HG03442 (cell line): Measurements from ENCODE around the gene RAB4B.
"Not testable (repeated sequence)": the region's sequence is repeated elsewhere in the genome, so short reads cannot be mapped to it uniquely, and the experiment has no call there.

Experiments
- ATAC-seq: cut with Tn5 transposase; IDR thresholded peaks from one replicate; pipeline ENCODE4 v1.9.1; 2021; ENCODE audit warnings: mild to moderate bottlenecking, moderate library complexity; ENCODE audit not compliant: unreplicated experiment

The RAB4B gene, protein sequence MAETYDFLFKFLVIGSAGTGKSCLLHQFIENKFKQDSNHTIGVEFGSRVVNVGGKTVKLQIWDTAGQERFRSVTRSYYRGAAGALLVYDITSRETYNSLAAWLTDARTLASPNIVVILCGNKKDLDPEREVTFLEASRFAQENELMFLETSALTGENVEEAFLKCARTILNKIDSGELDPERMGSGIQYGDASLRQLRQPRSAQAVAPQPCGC

GRCh38 chr19:40777937-40778705 lies at the start of gene RAB4B:
Gene RAB4B, plus strand, starts transcription at chr19:40778247. Its CDS starts 129 bp downstream, at chr19:40778376.
- ATAC-seq, result peak; percentile 61

DNA sequence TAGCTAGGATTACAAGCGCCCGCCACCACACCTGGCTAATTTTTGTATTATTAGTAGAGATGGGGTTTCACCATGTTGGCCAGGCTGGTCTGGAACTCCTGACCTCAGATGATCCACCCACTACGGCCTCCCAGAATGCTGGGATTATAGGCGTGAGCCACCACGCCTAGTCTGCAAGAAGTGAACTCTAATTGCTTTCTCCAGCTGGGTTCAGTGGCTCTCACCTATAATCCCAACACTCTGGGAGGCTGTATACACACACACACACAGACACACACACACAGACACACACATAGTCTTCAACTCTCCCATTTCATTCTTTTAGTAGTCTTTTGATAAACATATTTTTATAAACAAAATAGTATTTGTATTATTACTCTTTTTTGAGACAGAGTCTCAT lies 48.0 kb upstream of the RAB4B start:
- not testable (repeated sequence) for ATAC-seq

GRCh38 chr19:40732304-40732703 lies 45.7 kb upstream of the RAB4B start:
- ATAC-seq, result not testable (repeated sequence)

DNA sequence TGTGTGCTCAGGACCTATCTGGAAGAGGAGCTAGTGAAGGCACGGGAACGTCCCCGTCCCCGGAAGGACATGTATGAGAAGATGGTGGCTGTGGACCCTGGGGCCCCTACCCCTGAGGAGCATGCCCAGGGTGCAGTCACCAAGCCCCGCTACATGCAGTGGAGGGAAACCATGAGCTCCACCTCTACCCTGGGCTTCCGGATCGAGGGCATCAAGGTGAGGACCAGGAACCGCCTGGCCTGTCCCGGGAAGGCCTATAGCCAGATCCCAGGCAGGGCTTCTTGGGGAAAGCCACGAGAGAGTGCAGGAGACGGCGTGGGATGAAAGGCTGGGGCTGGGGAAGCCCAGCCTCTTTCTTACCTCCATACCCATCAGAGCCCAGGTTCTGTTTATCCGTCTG lies 44.9 kb upstream of the RAB4B start:
- no peak for ATAC-seq

GRCh38 chr19:40735013-40735771 lies 42.9 kb upstream of the RAB4B start:
- ATAC-seq, result no peak

DNA sequence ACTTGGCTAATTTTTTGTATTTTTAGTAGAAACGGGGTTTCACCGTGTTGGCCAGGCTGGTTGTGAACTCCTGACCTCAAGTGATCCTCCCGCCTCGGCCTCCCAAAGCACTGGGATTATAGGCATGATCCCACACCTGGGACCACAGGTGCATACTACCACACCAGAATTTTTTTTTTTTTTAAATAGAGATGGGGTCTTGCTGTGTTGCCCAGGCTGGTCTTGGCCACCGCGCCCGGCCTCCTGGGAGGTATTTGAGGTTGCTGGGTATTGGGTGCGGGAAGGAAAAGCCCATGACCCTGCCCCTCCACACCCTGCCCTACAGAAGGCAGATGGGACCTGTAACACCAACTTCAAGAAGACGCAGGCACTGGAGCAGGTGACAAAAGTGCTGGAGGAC lies 41.4 kb upstream of the RAB4B start:
- ATAC-seq, result no peak

- no peak for ATAC-seq
Observed at GRCh38 chr19:40737102-40737644, 40.9 kb upstream of the RAB4B start.

DNA sequence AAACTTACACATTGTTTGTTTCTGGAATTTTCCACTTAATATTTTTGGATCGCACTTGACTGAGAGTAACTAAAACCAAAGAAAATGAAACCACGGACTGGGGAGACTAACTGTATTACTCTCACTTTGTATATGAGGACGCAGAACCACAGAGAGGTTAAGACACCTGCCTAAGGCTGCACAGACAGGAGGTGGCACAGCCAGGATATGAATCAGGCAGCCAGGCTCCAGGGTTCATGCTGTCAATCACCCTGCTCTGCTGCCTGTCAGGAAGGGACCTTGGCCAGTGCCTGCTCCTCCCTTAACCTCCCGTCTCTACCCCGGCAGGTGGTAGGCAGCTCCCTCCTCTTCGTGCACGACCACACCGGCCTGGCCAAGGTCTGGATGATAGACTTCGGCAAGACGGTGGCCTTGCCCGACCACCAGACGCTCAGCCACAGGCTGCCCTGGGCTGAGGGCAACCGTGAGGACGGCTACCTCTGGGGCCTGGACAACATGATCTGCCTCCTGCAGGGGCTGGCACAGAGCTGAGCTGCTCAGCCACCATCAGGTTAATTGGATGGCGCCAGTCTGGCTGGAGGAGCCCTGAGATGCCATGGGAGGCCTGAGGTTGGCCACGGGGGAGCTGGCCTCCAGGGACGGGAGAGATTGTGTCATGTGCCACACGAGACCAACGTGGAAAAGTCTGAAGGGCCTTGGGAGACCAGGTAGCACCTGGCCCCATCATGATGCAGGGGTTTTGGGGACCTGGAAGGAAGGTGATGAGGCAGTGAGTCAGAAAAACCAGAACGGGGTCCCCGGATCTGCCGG lies 38.8 kb upstream of the RAB4B start:
- no peak for ATAC-seq

DNA sequence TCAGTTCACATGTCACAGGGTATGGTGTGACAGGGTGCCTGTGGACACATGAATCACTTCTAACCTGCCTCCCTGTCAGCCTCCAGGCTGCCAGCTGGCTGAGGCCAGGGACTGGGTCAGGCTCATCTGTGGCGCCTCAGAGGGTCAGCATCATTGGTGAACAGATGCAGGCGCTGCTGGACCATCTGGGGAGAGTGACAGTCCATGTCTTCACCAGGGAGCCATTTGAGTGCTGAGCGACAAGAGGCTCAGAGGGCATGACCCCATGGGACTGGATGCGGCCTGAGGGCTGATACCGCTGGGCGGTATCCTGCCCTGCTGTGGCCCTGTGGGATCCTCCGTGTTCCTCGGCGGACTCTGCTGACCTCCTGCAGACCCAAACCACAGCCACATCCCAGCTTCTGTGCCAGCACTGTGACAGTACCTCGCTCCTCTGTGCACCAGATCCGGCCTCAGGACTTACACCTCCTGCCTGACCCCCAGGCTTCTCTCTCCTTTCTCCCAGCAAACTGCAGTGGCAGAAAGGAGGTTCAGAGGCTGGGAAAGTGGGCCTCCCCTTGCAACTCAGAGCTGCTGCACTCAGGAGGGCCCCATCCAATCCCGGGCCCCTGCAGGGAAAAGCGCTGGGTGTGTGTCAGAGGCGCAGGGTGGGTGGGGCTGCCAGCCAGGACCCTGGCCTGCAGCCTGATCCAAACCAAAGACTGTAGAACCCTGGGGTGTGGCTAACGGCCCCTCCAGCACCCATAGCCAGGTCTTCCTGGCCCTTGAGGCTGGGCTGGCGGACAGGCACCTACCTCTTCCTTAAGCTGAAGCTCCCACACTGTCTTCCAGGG lies 38.0 kb upstream of the RAB4B start:
- ATAC-seq, result no peak

- no peak for ATAC-seq
Observed at GRCh38 chr19:40740747-40741146, 37.3 kb upstream of the RAB4B start.

GRCh38 chr19:40741527-40742390 lies 36.3 kb upstream of the RAB4B start:
- no peak for ATAC-seq

DNA sequence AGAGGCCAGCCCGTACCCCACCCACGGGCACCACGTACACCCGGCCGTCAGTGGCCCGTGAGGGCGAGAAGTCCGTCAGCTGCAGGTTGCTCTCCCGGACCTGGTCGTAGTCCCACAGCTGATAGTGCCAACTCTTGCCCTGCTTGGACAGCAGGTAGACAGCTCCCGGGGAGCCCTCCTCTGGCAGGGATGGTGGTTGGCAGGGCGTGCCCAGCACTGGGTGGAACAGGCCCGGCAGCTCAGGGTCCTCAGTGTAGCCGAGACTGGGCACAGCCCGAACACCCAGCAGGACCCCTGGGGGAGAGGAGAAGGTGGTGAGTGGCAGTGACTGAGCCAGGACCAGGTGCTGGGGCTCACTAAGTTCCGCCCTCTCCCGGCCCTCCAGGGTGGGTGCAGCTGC lies 35.6 kb upstream of the RAB4B start:
- ATAC-seq, result no peak

DNA sequence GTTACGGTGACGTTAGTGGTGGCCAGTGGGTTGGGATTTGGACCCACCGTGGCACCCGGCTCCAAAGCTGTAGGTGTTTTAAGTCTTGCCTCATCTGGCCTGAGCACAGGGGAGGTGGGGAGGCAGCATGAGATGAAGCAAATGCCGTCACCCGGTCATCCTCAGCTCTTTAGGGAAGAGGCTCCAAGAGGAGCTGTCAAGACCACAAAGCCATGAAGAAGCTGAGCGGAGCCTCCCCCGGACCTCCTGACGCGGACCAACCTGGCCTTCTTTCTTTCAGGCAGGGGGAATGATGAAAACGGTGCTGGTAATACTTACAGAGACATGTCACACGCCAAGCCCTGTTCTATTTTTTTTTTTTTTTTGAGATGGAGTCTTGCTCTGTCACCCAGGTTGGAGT lies 35.2 kb upstream of the RAB4B start:
- no peak for ATAC-seq

GRCh38 chr19:40743926-40744325 lies 34.1 kb upstream of the RAB4B start:
- ATAC-seq, result no peak

DNA sequence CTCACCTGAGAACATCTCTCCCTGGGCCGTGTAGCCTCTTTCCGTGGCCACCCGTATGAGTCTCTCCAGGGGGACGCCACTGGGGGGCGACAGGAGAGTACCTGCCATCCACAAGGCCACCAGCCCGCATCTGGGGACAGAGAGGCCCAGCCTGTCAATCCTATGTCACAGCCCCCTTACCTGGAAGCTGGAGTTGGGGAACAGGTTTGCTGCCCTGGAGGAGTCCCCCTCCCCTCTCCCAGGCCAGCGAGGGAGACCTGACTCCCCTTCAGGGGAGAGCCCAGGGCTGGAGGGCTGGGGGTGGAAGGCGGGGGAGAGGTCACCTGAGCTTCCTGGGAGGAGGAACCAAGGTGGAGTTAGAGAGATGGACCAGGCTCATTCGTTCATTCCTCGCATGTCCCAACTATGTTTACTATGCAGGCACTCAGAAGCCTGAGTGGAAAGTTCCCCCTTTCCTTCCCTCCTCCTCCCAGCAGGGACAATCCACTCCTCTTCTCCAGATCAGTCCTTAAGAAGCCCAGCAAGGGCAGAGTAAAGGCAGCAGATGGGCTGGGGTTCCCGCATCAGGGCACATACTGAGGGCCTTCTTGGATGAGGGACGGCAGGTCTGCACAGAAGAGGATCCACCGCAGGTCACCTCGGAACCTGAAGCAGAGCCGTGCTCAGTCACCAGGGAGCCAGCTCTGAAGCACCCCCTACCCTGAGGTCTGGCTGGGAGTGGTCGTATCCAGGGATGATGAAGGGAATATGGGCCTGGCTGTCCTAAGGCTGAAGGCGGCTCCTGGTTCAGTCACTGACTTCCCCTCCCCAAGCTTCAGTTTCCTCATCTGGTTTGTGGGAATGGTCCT lies 33.3 kb upstream of the RAB4B start:
- no peak for ATAC-seq

GRCh38 chr19:40745402-40745780 lies 32.7 kb upstream of the RAB4B start:
- no peak for ATAC-seq

GRCh38 chr19:40747536-40747935 lies 30.5 kb upstream of the RAB4B start:
- no peak for ATAC-seq
